ENCODE results near the gene CELSR3. TPM values are rescaled to one million over a fixed set of nuclear protein-coding genes. Genes with fewer than 3 reads are reported as not detected.

Gene CELSR3
- polyA plus RNA-seq, 4 donors, result 0.27 to 2.8 (median 1.1) TPM

DNA sequence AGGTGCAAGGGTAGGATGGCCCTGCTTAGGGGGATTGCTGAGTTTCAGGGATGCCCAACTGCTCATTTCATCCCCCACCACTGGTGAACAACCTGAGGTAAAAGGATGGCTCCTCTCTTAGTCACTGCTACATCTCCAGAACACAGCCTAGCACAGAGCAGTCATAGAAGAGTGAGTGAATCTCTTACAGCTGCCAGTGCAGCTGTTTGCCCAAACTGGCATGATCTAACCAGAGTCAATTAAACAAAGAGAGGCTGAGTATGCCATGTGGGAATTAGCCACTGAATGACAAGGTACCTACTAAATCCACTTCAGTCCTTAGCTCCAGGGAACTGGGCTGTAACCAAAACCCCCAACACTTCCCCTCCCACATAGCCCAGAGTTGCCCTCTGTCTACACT lies 29.9 kb upstream of the CELSR3 start:
- H3K4me3 ChIP-seq (ENCODE audit: low read depth in 1 of 3, low read length in 3 of 3), result no peak overlapping the region
- DNase-seq (no peak), FAIRE-seq (no peak)
- peaks cover 0 to 7% (median 0%) of the 10 kb centered on the region in 3 donors for H3K4me1 ChIP-seq (ENCODE audit: control insufficient read depth in 3 of 3, insufficient read depth in 2 of 3, low read depth in 1 of 3, low read length in 2 of 3)
- H3K9me3 ChIP-seq (ENCODE audit: control insufficient read depth in 2 of 2, insufficient read depth in 1 of 2, low read depth in 1 of 2, low read length in 1 of 2), result no peaks in the 10 kb centered on the region
- no peaks in the 10 kb centered on the region for H3K27me3 ChIP-seq (ENCODE audit: control insufficient read depth in 3 of 3, insufficient read depth in 3 of 3, low read length in 3 of 3)
- peaks cover 13 to 79% (median 19%) of the 10 kb centered on the region in 3 donors for H3K36me3 ChIP-seq (ENCODE audit: control insufficient read depth in 3 of 3, insufficient read depth in 2 of 3, low read depth in 1 of 3, low read length in 3 of 3)
- no peak overlapping the region for H3K27ac ChIP-seq (ENCODE audit: low read depth in 1 of 3, low read length in 2 of 3)

GRCh38 chr3:48690846-48691458 lies 28.3 kb upstream of the CELSR3 start:
- Histone ChIP-seq H3K27ac (ENCODE audit: low read depth in 1 of 3, low read length in 2 of 3) (no peak overlapping the region), H3K36me3 (ENCODE audit: control insufficient read depth in 3 of 3, insufficient read depth in 2 of 3, low read depth in 1 of 3, low read length in 3 of 3) (peaks cover 13 to 82% (median 19%) of the 10 kb centered on the region in 3 donors), H3K27me3 (ENCODE audit: control insufficient read depth in 3 of 3, insufficient read depth in 3 of 3, low read length in 3 of 3) (no peaks in the 10 kb centered on the region), H3K4me1 (ENCODE audit: control insufficient read depth in 3 of 3, insufficient read depth in 2 of 3, low read depth in 1 of 3, low read length in 2 of 3) (peaks cover 0 to 11% (median 0%) of the 10 kb centered on the region in 3 donors), H3K9me3 (ENCODE audit: control insufficient read depth in 2 of 2, insufficient read depth in 1 of 2, low read depth in 1 of 2, low read length in 1 of 2) (no peaks in the 10 kb centered on the region), H3K4me3 (ENCODE audit: low read depth in 1 of 3, low read length in 3 of 3) (no peak overlapping the region)
- DNase-seq (no peak), FAIRE-seq (no peak)
- whole genome bisulfite sequencing, 3 donors, result 80 to 94% (median 86%) methylated on average over 2 of the region's 2 CpGs

- Histone ChIP-seq H3K27me3 (ENCODE audit: control insufficient read depth in 3 of 3, insufficient read depth in 3 of 3, low read length in 3 of 3) (no peaks in the 10 kb centered on the region), H3K9me3 (ENCODE audit: control insufficient read depth in 2 of 2, insufficient read depth in 1 of 2, low read depth in 1 of 2, low read length in 1 of 2) (no peaks in the 10 kb centered on the region), H3K4me3 (ENCODE audit: low read depth in 1 of 3, low read length in 3 of 3) (no peak overlapping the region), H3K4me1 (ENCODE audit: control insufficient read depth in 3 of 3, insufficient read depth in 2 of 3, low read depth in 1 of 3, low read length in 2 of 3) (peaks cover 0 to 9% (median 0%) of the 10 kb centered on the region in 3 donors), H3K27ac (ENCODE audit: low read depth in 1 of 3, low read length in 2 of 3) (no peak overlapping the region), H3K36me3 (ENCODE audit: control insufficient read depth in 3 of 3, insufficient read depth in 2 of 3, low read depth in 1 of 3, low read length in 3 of 3) (peaks cover 11 to 71% (median 16%) of the 10 kb centered on the region in 3 donors)
- 73 to 82% (median 76%) methylated on average over 5 of the region's 5 CpGs for WGBS, 3 donors
- DNase-seq (no peak), FAIRE-seq (no peak)
These were observed 26.7 kb upstream of the CELSR3 start for GRCh38 chr3:48689384-48689783.

DNA sequence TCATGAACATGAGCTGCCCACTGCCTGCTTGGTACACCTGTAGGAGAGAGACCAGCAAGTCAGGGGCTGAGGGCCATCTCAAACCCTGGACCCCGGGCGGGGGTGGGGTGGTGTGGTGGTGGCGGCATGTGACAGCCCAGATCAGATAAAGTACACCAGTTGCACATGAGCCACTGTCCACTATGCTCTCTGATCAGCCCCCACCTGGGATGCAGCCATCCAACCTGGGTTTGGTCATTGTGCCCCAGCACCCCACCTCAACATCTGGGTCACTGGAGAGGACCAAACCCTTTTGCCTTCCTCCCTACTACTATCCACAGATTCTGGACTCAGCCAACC lies 26.0 kb upstream of the CELSR3 start:
- H3K27ac ChIP-seq (ENCODE audit: low read depth in 1 of 3, low read length in 2 of 3), result no peak overlapping the region
- peaks cover 11 to 70% (median 11%) of the 10 kb centered on the region in 3 donors for H3K36me3 ChIP-seq (ENCODE audit: control insufficient read depth in 3 of 3, insufficient read depth in 2 of 3, low read depth in 1 of 3, low read length in 3 of 3)
- 85 to 97% (median 90%) methylated on average over 3 of the region's 3 CpGs for WGBS, 3 donors
- no peak for FAIRE-seq
- no peak for DNase-seq
- no peaks in the 10 kb centered on the region for H3K9me3 ChIP-seq (ENCODE audit: control insufficient read depth in 2 of 2, insufficient read depth in 1 of 2, low read depth in 1 of 2, low read length in 1 of 2)
- H3K27me3 ChIP-seq (ENCODE audit: control insufficient read depth in 3 of 3, insufficient read depth in 3 of 3, low read length in 3 of 3), result no peaks in the 10 kb centered on the region
- H3K4me3 ChIP-seq (ENCODE audit: low read depth in 1 of 3, low read length in 3 of 3), result no peak overlapping the region
- peaks cover 0 to 15% (median 4%) of the 10 kb centered on the region in 3 donors for H3K4me1 ChIP-seq (ENCODE audit: control insufficient read depth in 3 of 3, insufficient read depth in 2 of 3, low read depth in 1 of 3, low read length in 2 of 3)

DNA sequence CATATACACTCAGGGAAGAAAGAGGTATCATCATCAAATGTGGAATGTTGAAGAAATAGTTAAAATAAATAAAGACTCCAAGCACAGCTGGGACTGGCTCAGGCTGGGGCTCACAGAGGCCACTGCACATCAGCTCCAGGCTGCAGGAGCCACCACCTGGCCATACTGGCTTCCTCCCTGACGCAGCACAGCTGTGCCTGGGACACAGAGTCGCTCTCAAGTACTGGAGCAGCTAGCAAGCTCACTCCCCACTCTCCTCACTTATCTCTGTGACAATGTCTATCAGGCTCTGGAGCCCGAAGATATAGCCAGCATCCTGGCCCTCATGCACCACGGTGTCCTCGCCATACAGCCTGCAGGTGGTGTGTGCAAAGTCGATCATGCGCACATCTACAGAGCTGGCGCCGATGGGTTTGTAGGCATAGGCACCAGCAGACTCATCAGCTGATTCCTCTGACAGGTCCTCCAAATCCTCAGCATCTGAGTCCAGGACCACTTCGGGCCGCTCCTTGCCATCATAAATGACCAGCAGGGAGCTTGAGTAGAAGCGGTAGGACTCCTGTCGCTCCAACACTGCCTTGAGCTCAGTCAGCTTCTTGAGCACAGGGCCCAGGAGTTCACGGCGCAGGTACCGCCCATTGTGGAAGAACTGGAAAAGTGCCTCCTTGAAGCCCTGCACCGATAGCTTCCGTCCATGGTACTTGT lies 25.5 kb upstream of the CELSR3 start:
- no peak overlapping the region for H3K27ac ChIP-seq (ENCODE audit: low read depth in 1 of 3, low read length in 2 of 3)
- no peaks in the 10 kb centered on the region for H3K9me3 ChIP-seq (ENCODE audit: control insufficient read depth in 2 of 2, insufficient read depth in 1 of 2, low read depth in 1 of 2, low read length in 1 of 2)
- WGBS, 3 donors, result 85 to 90% (median 85%) methylated on average over 18 of the region's 18 CpGs
- FAIRE-seq (no peak), DNase-seq (no peak)
- H3K4me3 ChIP-seq (ENCODE audit: low read depth in 1 of 3, low read length in 3 of 3), result no peak overlapping the region
- peaks cover 0 to 21% (median 4%) of the 10 kb centered on the region in 3 donors for H3K4me1 ChIP-seq (ENCODE audit: control insufficient read depth in 3 of 3, insufficient read depth in 2 of 3, low read depth in 1 of 3, low read length in 2 of 3)
- H3K27me3 ChIP-seq (ENCODE audit: control insufficient read depth in 3 of 3, insufficient read depth in 3 of 3, low read length in 3 of 3), result no peaks in the 10 kb centered on the region
- H3K36me3 ChIP-seq (ENCODE audit: control insufficient read depth in 3 of 3, insufficient read depth in 2 of 3, low read depth in 1 of 3, low read length in 3 of 3), result peaks cover 7 to 66% (median 10%) of the 10 kb centered on the region in 3 donors

- no peak overlapping the region for H3K4me3 ChIP-seq (ENCODE audit: low read depth in 1 of 3, low read length in 3 of 3)
- WGBS, 3 donors, result 38 to 55% (median 43%) methylated on average over 3 of the region's 3 CpGs
- no peak for FAIRE-seq
- peaks cover 0 to 23% (median 4%) of the 10 kb centered on the region in 3 donors for H3K4me1 ChIP-seq (ENCODE audit: control insufficient read depth in 3 of 3, insufficient read depth in 2 of 3, low read depth in 1 of 3, low read length in 2 of 3)
- no peak overlapping the region for H3K27ac ChIP-seq (ENCODE audit: low read depth in 1 of 3, low read length in 2 of 3)
- DNase-seq, result no peak
- no peaks in the 10 kb centered on the region for H3K27me3 ChIP-seq (ENCODE audit: control insufficient read depth in 3 of 3, insufficient read depth in 3 of 3, low read length in 3 of 3)
- H3K9me3 ChIP-seq (ENCODE audit: control insufficient read depth in 2 of 2, insufficient read depth in 1 of 2, low read depth in 1 of 2, low read length in 1 of 2), result no peaks in the 10 kb centered on the region
- H3K36me3 ChIP-seq (ENCODE audit: control insufficient read depth in 3 of 3, insufficient read depth in 2 of 3, low read depth in 1 of 3, low read length in 3 of 3), result peaks cover 1 to 68% (median 4%) of the 10 kb centered on the region in 3 donors
These were observed 24.6 kb upstream of the CELSR3 start for GRCh38 chr3:48687220-48687678.

GRCh38 chr3:48686538-48687219 lies 24.0 kb upstream of the CELSR3 start:
- peaks cover 0 to 23% (median 4%) of the 10 kb centered on the region in 3 donors for H3K4me1 ChIP-seq (ENCODE audit: control insufficient read depth in 3 of 3, insufficient read depth in 2 of 3, low read depth in 1 of 3, low read length in 2 of 3)
- WGBS, 3 donors, result 53 to 62% (median 59%) methylated on average over 10 of the region's 10 CpGs
- peaks cover 0 to 68% (median 2%) of the 10 kb centered on the region in 3 donors for H3K36me3 ChIP-seq (ENCODE audit: control insufficient read depth in 3 of 3, insufficient read depth in 2 of 3, low read depth in 1 of 3, low read length in 3 of 3)
- no peak for FAIRE-seq
- peak overlapping the region in 1 of 3 donors; percentile 36 for H3K27ac ChIP-seq (ENCODE audit: low read depth in 1 of 3, low read length in 2 of 3)
- no peak overlapping the region for H3K4me3 ChIP-seq (ENCODE audit: low read depth in 1 of 3, low read length in 3 of 3)
- H3K27me3 ChIP-seq (ENCODE audit: control insufficient read depth in 3 of 3, insufficient read depth in 3 of 3, low read length in 3 of 3), result no peaks in the 10 kb centered on the region
- no peak for DNase-seq
- no peaks in the 10 kb centered on the region for H3K9me3 ChIP-seq (ENCODE audit: control insufficient read depth in 2 of 2, insufficient read depth in 1 of 2, low read depth in 1 of 2, low read length in 1 of 2)

DNA sequence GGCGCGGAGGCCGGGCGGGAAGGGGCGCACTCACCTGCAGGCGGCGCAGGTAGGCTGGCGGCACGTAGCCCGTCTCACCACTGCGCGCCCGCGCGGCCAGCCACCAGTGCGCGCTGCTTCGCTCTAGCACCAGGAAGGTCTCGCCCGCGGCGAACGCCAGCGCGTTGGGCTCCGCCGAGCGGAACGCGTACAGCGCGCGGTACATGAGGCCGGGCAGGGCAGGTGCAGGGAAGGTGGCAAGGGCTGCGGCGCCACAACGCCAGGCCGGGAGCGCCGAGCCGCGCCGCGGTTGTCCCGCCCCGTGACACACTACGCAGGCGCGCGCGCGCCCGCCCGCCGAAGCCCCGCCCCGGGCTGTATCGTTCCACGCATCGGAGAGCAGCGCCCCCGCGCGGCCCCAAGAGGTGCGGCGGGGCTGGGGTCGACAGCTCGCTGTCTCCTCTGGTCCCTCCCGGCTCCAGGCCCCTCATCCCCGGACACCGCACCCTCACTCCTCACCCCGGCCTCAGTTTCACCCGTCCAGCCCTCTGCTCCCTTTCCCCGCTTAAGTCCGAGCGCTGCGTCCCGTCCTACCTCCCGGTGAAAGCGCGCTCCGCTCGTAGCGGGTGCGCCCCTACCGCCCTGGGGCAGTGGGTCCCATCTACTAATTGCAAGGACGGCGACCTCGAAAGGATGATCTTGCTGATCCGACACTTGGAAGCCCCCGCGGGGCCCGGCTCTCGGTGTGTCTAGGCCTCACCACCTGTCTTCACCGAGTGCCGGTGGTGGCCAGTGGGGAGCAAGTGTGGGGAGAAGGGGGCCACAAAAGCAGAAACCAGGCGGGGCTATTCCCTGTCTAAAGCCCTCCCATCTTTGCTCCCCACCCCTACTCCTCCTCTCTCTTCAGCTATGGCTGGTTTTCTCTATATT lies 23.2 kb upstream of the CELSR3 start, which contains the start of gene NCKIPSD:
TSS of gene NCKIPSD (minus strand) at position 313 of the 909 bp plus-strand sequence. CDS start at position 205, 108 bp downstream.
- DNase-seq, result peak; percentile 85 to 96
- no peak for FAIRE-seq
- 0 to 1% (median 1%) methylated on average over 53 to 97 of the region's 97 CpGs for WGBS, 3 donors
- H3K9me3 ChIP-seq (ENCODE audit: control insufficient read depth in 2 of 2, insufficient read depth in 1 of 2, low read depth in 1 of 2, low read length in 1 of 2), result no peaks in the 10 kb centered on the region
- peak within 1 kb of the TSS; percentile 69 to 87 (median 80) for H3K27ac ChIP-seq (ENCODE audit: low read depth in 1 of 3, low read length in 2 of 3)
- H3K4me3 ChIP-seq (ENCODE audit: low read depth in 1 of 3, low read length in 3 of 3), result peak within 1 kb of the TSS; percentile 42 to 81 (median 79)
- H3K4me1 ChIP-seq (ENCODE audit: control insufficient read depth in 3 of 3, insufficient read depth in 2 of 3, low read depth in 1 of 3, low read length in 2 of 3), result peaks cover 0 to 23% (median 4%) of the 10 kb centered on the region in 3 donors
- H3K27me3 ChIP-seq (ENCODE audit: control insufficient read depth in 3 of 3, insufficient read depth in 3 of 3, low read length in 3 of 3), result no peaks in the 10 kb centered on the region
- H3K36me3 ChIP-seq (ENCODE audit: control insufficient read depth in 3 of 3, insufficient read depth in 2 of 3, low read depth in 1 of 3, low read length in 3 of 3), result peaks cover 2 to 72% (median 3%) of the 10 kb centered on the region in 3 donors

Measured in small intestine (tissue), 7 donors.